NCI-H2196 (cell line): ENCODE results near the gene GPR183.
"Not testable (repeated sequence)": the region's sequence is repeated elsewhere in the genome, so short reads cannot be mapped to it uniquely, and the experiment has no call there.

Source experiments
- DNase-seq: peaks from one replicate; lab custom pipeline; 2025; ENCODE audit not compliant: unreplicated experiment; lab: John Stamatoyannopoulos, UW

The GPR183 gene

DNA sequence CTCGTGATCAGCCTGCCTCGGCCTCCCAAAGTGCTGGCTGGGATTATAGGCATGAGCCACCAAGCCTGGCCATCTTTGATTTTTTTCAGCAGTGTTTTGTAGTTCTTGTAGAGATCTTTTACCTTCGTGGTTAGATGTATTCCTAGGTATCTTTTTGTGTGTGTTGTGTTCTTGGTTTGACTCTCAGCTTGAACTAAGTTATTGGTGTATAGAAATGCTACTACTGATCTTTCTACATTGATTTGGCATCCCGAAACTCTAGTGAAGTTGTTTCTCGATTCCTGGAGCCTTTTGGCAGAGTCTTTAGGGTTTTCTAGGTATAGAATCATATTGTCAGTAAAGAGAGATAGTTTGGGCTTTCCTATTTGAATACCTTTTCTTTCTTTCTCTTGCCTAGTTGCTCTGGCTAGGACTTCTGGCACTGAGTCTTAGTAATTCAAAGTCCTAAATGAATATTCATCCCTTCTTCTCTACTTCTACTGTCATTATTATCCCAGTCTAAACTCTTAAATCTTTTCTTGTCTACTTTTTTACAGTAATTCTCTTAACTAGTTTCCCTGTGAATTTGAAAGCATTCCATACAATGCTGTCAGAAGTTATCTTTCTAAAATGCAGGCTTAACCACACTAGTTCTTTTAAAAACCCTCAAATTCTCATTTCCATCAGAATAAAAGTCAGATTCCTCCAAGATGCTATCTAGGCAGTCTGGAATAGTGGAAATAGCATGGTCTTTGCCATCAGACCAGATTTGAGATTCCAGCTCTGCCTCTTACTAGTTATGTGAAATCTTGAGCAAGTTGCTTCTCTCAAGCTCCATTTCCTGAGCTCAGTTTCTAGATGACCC is 56.0 kb downstream of the GPR183 start:
- no peak for DNase-seq

DNA sequence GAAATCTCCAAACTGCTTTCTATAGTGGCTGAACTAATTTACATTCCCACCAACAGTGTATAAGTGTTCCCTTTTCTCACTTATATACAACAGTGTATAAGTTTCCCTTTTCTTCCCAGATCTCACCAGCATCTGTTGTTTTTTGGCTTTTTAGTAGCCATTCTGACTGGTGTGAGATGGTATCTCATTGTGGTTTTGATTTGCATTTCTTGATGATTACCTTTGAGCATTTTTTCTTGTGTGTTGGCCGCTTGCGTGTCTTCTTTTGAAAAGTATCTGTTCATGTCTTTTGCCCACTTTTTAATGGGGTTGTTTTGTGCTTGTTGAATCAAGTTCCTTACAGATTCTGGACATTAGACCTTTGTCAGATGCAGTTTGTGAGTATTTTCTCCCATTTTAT is 57.6 kb downstream of the GPR183 start:
- DNase-seq = not testable (repeated sequence)

DNA sequence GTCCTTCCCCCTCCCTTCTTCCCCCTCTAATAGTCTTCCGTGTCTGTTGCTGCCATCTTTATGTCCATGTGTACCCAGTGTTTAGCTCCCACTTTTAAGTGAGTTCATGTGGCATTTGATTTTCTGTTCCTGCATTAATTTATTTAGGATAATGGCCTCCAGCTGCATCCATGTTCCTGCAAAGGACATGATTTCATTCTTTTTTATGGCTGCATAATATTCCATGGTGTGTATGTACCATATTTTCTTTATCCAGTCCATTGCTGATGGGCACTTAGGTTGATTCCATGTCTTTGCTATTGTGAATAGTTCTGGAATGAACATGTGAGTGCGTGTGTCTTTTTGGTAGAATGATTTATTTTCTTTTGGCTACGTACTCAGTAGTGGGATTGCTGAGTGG is 58.0 kb downstream of the GPR183 start:
- not testable (repeated sequence) for DNase-seq

DNA sequence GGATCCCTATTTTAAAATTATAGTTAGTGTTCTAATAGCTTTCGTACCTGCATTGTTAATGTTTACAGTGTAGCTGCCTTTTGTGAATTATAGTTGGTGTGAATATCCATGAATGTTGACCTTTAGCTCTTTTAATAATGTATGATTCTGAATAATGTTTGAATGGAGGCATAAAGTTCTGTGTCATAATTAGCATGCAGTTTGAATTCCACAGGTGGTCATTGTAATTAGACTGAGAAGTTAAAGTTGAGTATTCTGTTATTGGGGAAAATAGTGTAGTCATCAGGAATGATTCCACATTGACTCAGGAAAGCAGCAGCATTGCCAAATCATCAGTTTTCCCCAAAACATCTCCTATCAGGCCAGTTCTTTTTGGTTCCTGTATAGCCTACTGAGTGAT is 61.1 kb downstream of the GPR183 start:
- DNase-seq = no peak
